Measurements from ENCODE around the gene EFNA4. TPM values are rescaled to one million over a fixed set of nuclear protein-coding genes. Genes with fewer than 3 reads are reported as not detected.

Gene EFNA4
- total and polyA plus RNA-seq, 9 of the 15 experiments (the other 6 are each of a cell fraction or from before 2014, with no cell fraction given), result 0.68 to 7.4 (median 6.1) TPM

GRCh38 chr1:155049651-155050559 is 13.6 kb upstream of the EFNA4 start (continued):
- TF ChIP-seq PPARD (CRISPR knock-in tag; IDR thresholded peaks at IDR 0.05), result no peak
- TF ChIP-seq AFF1 (IDR thresholded peaks at IDR 0.05; ENCODE audit: low read depth in 1 of 2, partially characterized antibody in 2 of 2), result peak in 1 of 2 experiments; percentile 34
- no peak for TF ChIP-seq CBX1 (IDR thresholded peaks at IDR 0.05; ENCODE audit: low read depth)
- no peak for TF ChIP-seq ZNF518B (CRISPR knock-in tag; IDR thresholded peaks at IDR 0.05)
- TF ChIP-seq SMARCE1 (IDR thresholded peaks at IDR 0.05), result no peak
- no peak for TF ChIP-seq SRSF3 (IDR thresholded peaks at IDR 0.05; ENCODE audit: insufficient read depth, low read length)
- TF ChIP-seq GTF2F1 (IDR thresholded peaks at IDR 0.05; ENCODE audit: low read depth, low read length), result no peak
- TF ChIP-seq CTBP1 (IDR thresholded peaks at IDR 0.05; ENCODE audit: borderline replicate concordance), result no peak
- no peak for TF ChIP-seq EP400 (IDR thresholded peaks at IDR 0.05)
- no peak for TF ChIP-seq NCOR1 (IDR thresholded peaks at IDR 0.05)
- TF ChIP-seq ETV1 (tag; conservative IDR thresholded peaks at IDR 0.05; ENCODE audit: low read depth), result peak; percentile 80
- peak; percentile 55; the same call in 1 of the 2 replicates for TF ChIP-seq ATF4 (CRISPR knock-in tag; IDR thresholded peaks at IDR 0.05)
- no peak for TF ChIP-seq TAL1 (IDR thresholded peaks at IDR 0.05)
- TF ChIP-seq SMAD4 (CRISPR knock-in tag; conservative IDR thresholded peaks at IDR 0.05), result peak; percentile 93
- TF ChIP-seq NR2F6 (CRISPR knock-in tag; IDR thresholded peaks at IDR 0.05), result no peak
- TF ChIP-seq BDP1 (IDR thresholded peaks at IDR 0.05; ENCODE audit: insufficient read depth, insufficient read length), result no peak
- TF ChIP-seq OTX1 (CRISPR knock-in tag; IDR thresholded peaks at IDR 0.05), result 0 out of 2 replicates have a peak, but pooled peaks have one; percentile 48
- TF ChIP-seq NFXL1 (CRISPR knock-in tag; IDR thresholded peaks at IDR 0.05), result 0 out of 2 replicates have a peak, but pooled peaks have one; percentile 45
- no peak for TF ChIP-seq ZFPM2 (CRISPR knock-in tag; IDR thresholded peaks at IDR 0.05)
- TF ChIP-seq ZNF584 (CRISPR knock-in tag; IDR thresholded peaks at IDR 0.05; ENCODE audit: low read depth), result 0 out of 2 replicates have a peak, but pooled peaks have one; percentile 58
- TF ChIP-seq ELF1 (tag; IDR thresholded peaks at IDR 0.05), result 0 out of 2 replicates have a peak, but pooled peaks have one; percentile 12

Data from K562 (cell line).